Keratinocyte (primary cell): Measurements from ENCODE around the gene LYZL4. TPM values are rescaled to one million over a fixed set of nuclear protein-coding genes. Genes with fewer than 3 reads are reported as not detected.

ENCODE experiments used
- DNase-seq: peaks from one replicate; pipeline ENCODE4 v3.0.0-alpha.2; 2011; ENCODE audit warnings: low read depth, missing footprints, low spot score
- FAIRE-seq: peaks from 2 replicates; lab custom pipeline; 2011; peaks lifted over from hg19 to GRCh38; lab: Jason Lieb, UNC
- H2AFZ ChIP-seq: 2 replicates; pipeline ENCODE4 v1.6.0; 2012; ENCODE audit warnings: low read length, control low read depth, inconsistent platforms; ENCODE audit not compliant: control insufficient read depth
- H3K27ac ChIP-seq: 2 replicates; pipeline ENCODE4 v1.5.1; 2011; ENCODE audit warnings: low read length; ENCODE audit not compliant: control insufficient read depth, insufficient read depth
- H3K27me3 ChIP-seq: 3 replicates; pipeline ENCODE4 v1.6.0; 2011; ENCODE audit warnings: low read length; ENCODE audit not compliant: control insufficient read depth, insufficient read depth; ENCODE audit errors: extremely low read depth
- H3K36me3 ChIP-seq, 2 experiments: 2 replicates in 1 of 2; 3 replicates in 1 of 2; pipeline ENCODE4 v1.5.1; 2011; ENCODE audit warnings: low read length in 2 of 2, mild to moderate bottlenecking in 1 of 2; ENCODE audit not compliant: control insufficient read depth in 2 of 2, insufficient read depth in 2 of 2; ENCODE audit errors: extremely low read depth in 1 of 2
- H3K4me1 ChIP-seq: 3 replicates; pipeline ENCODE4 v1.5.1; 2011; ENCODE audit warnings: low read length; ENCODE audit not compliant: control insufficient read depth, insufficient read depth; ENCODE audit errors: extremely low read depth
- H3K4me2 ChIP-seq: 3 replicates; pipeline ENCODE4 v1.6.0; 2011; ENCODE audit warnings: low read depth, low read length; ENCODE audit not compliant: control insufficient read depth, insufficient read depth; ENCODE audit errors: extremely low read depth
- H3K4me3 ChIP-seq, 3 experiments: fragments of 200-600 bp in 1 of 3; sonication (generic) in 1 of 3; 2 replicates in 2 of 3; 3 replicates in 1 of 3; pipeline ENCODE4 v1.5.1; 2011 to 2016; ENCODE audit warnings: low read length in 3 of 3, mild to moderate bottlenecking in 3 of 3, control low read depth in 2 of 3, inconsistent platforms in 1 of 3, low read depth in 1 of 3, mixed read lengths in 1 of 3, mixed run types in 1 of 3, moderate library complexity in 1 of 3; ENCODE audit not compliant: control insufficient read depth in 2 of 3, insufficient read depth in 2 of 3; ENCODE audit errors: extremely low read depth in 1 of 3
- H3K79me2 ChIP-seq: 2 replicates; pipeline ENCODE4 v1.6.0; 2012; ENCODE audit warnings: low read length; ENCODE audit not compliant: control insufficient read depth, insufficient read depth
- H3K9ac ChIP-seq: 3 replicates; pipeline ENCODE4 v1.6.0; 2011; ENCODE audit warnings: low read length; ENCODE audit not compliant: control insufficient read depth, insufficient read depth; ENCODE audit errors: extremely low read depth
- H3K9me1 ChIP-seq: 3 replicates; pipeline ENCODE4 v1.6.0; 2011; ENCODE audit warnings: low read length; ENCODE audit not compliant: control insufficient read depth, insufficient read depth; ENCODE audit errors: extremely low read depth
- H3K9me3 ChIP-seq: 2 replicates; pipeline ENCODE4 v1.5.1; 2012; ENCODE audit warnings: low read depth, low read length; ENCODE audit not compliant: control insufficient read depth
- H4K20me1 ChIP-seq: 3 replicates; pipeline ENCODE4 v1.6.0; 2011; ENCODE audit warnings: low read length; ENCODE audit not compliant: control insufficient read depth, insufficient read depth; ENCODE audit errors: extremely low read depth
- EZH2 ChIP-seq: IDR thresholded peaks from one replicate; pipeline ENCODE4 v1.6.1; 2012; ENCODE audit warnings: inconsistent platforms, mild to moderate bottlenecking, low read length, moderate library complexity
- dilution Hi-C: fragments of 300-500 bp; cut with MboI; formaldehyde crosslinking; loops from one replicate; pipeline ENCODE4 v1.7.0; 2020; ENCODE audit warnings: low sequenced_read_pairs; ENCODE audit not compliant: extremely low pct_ligation_motif_present
- polyA plus RNA-seq, 5 experiments: library from polyadenylated mRNA; depleted of rRNA in 3 of 5; stranded (reverse) in 3 of 5; stranded (forward) in 1 of 5; unstranded in 1 of 5; fragments of >200 nt; gene quantifications; 1 replicate in 1 of 5; 2 replicates in 3 of 5; 3 replicates in 1 of 5; pipeline versions ENCODE4 v1.2.1 to v1.2.3, GENCODE V29; 2011 to 2012; ENCODE audit warnings: missing spikeins in 2 of 5, low read depth in 1 of 5, low replicate concordance in 1 of 5
- TF ChIP-seq, protein P1 (sequence below), 3 experiments: IDR thresholded peaks in 1 of 3; conservative IDR thresholded peaks in 1 of 3; optimal IDR thresholded peaks in 1 of 3; 2 replicates in 2 of 3; 3 replicates in 1 of 3; pipeline versions ENCODE3 to v1.5.1; 2011; ENCODE audit warnings: low read length in 3 of 3, mild to moderate bottlenecking in 3 of 3, moderate library complexity in 2 of 3, control low read depth in 1 of 3, inconsistent platforms in 1 of 3; ENCODE audit not compliant: insufficient read depth in 2 of 3; ENCODE audit errors: extremely low read depth in 1 of 3

LYZL4 gene
- polyA plus RNA-seq, 1 donor (not counting 4 experiments of a cell fraction or from before 2014, with no cell fraction given) = not detected

DNA sequence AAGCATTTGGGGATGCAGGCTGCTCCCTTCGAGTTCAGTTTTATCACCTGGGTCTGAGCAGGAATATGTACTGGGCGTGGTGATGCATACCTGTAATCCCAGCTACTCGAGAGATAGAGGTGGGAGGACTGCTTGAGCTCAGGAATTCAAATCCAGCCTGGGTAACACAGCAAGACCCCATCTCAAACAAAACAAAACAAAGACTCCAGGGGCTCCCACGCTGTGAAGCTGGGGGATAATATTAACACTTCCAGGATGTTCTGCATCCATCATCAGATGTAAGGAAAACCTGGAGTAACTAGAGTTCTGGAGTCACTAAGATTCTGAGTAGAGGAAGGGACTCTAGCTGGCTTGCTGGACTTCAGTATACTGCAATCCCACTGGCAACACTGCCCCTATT, 40.6 kb downstream of the LYZL4 start:
- no peak overlapping the region for H3K9ac ChIP-seq
- no peak overlapping the region for H2AFZ ChIP-seq
- peaks cover 24% of the 10 kb centered on the region for H3K27me3 ChIP-seq
- no peak overlapping the region for H3K4me3 ChIP-seq
- H3K4me2 ChIP-seq = no peak overlapping the region
- H3K27ac ChIP-seq = no peak overlapping the region
- no peaks in the 10 kb centered on the region for H4K20me1 ChIP-seq
- no peaks in the 10 kb centered on the region for H3K4me1 ChIP-seq
- no peaks in the 10 kb centered on the region for H3K36me3 ChIP-seq
- H3K79me2 ChIP-seq = no peaks in the 10 kb centered on the region
- no peaks in the 10 kb centered on the region for H3K9me3 ChIP-seq
- DNase-seq = no peak
- TF ChIP-seq, protein P1, sequence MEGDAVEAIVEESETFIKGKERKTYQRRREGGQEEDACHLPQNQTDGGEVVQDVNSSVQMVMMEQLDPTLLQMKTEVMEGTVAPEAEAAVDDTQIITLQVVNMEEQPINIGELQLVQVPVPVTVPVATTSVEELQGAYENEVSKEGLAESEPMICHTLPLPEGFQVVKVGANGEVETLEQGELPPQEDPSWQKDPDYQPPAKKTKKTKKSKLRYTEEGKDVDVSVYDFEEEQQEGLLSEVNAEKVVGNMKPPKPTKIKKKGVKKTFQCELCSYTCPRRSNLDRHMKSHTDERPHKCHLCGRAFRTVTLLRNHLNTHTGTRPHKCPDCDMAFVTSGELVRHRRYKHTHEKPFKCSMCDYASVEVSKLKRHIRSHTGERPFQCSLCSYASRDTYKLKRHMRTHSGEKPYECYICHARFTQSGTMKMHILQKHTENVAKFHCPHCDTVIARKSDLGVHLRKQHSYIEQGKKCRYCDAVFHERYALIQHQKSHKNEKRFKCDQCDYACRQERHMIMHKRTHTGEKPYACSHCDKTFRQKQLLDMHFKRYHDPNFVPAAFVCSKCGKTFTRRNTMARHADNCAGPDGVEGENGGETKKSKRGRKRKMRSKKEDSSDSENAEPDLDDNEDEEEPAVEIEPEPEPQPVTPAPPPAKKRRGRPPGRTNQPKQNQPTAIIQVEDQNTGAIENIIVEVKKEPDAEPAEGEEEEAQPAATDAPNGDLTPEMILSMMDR (optimal IDR thresholded peaks at IDR 0.05 in 1 of 3, IDR thresholded peaks at IDR 0.05 in 1 of 3, conservative IDR thresholded peaks at IDR 0.05 in 1 of 3; ENCODE audit: extremely low read depth in 1 of 3, insufficient read depth in 2 of 3, low read length in 3 of 3) = no peak
- no peak for TF ChIP-seq EZH2
- no peaks in the 10 kb centered on the region for H3K9me1 ChIP-seq
- no peak for FAIRE-seq
- dilution Hi-C loops = loop anchor here (25.0 kb wide), 1 partner anchor 108 kb away; the partner anchor contains the start of gene CCK

DNA sequence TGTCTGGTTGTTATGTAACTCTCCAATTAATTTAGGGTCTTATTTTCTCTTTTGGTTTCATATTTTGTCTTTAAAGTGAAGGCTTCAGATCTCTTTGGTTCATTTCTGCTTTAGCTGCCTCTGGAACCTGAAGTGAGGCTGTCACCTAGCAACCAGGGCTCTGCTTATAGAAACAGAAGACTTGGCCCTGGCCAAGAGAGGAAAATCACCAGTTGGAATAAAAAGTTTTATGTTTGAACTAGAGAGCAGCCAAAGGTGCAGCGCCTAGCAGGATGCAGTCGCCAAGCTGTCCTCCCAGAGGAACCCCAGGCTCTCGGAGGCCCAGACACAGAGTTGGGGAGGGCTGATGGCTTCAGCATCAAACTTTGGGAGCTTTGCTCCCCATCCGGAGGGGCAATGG, 41.1 kb downstream of the LYZL4 start:
- DNase-seq = no peak
- H3K27ac ChIP-seq = no peak overlapping the region

More for the DNA sequence above, 41.1 kb downstream of the LYZL4 start:
- Histone ChIP-seq H3K9me3 (no peaks in the 10 kb centered on the region), H3K4me3 (no peak overlapping the region), H3K4me2 (no peak overlapping the region), H3K9ac (no peak overlapping the region), H3K36me3 (no peaks in the 10 kb centered on the region), H4K20me1 (no peaks in the 10 kb centered on the region), H3K4me1 (no peaks in the 10 kb centered on the region), H2AFZ (no peak overlapping the region), H3K27me3 (peaks cover 24% of the 10 kb centered on the region), H3K9me1 (no peaks in the 10 kb centered on the region), H3K79me2 (no peaks in the 10 kb centered on the region)
- no peak for FAIRE-seq
- TF ChIP-seq EZH2 = no peak
- TF ChIP-seq, protein P1 (optimal IDR thresholded peaks at IDR 0.05 in 1 of 3, IDR thresholded peaks at IDR 0.05 in 1 of 3, conservative IDR thresholded peaks at IDR 0.05 in 1 of 3; ENCODE audit: extremely low read depth in 1 of 3, insufficient read depth in 2 of 3, low read length in 3 of 3) = no peak
- dilution Hi-C loops = loop anchor here (25.0 kb wide), 1 partner anchor 107 kb away; the partner anchor contains the start of gene CCK
